Middle frontal gyrus (tissue), 1 donor: ENCODE results near the gene CCDC187.
"Not testable (repeated sequence)": the region's sequence is repeated elsewhere in the genome, so short reads cannot be mapped to it uniquely, and the experiment has no call there.

ENCODE experiments used
- DNase-seq: peaks from one replicate; pipeline ENCODE4 v3.0.0-alpha.2; 2015; ENCODE audit warnings: low spot score; ENCODE audit errors: extremely low spot score

CCDC187 gene

GRCh38 chr9:136303825-136304416, at the start of gene CCDC187:
Gene CCDC187 (minus strand): TSS chr9:136304094. CDS start chr9:136303830, 264 bp downstream.
- DNase-seq, result no peak

- DNase-seq, result no peak
Measured at GRCh38 chr9:136353088-136353487, 49.2 kb upstream of the CCDC187 start.

- DNase-seq, result no peak
Measured at GRCh38 chr9:136352682-136353081, 48.8 kb upstream of the CCDC187 start.

GRCh38 chr9:136351868-136352267, 48.0 kb upstream of the CCDC187 start:
- DNase-seq, result not testable (repeated sequence)

- DNase-seq, result no peak
Measured at GRCh38 chr9:136351252-136351800, 47.4 kb upstream of the CCDC187 start.

- no peak for DNase-seq
Measured at GRCh38 chr9:136349546-136349945, 45.7 kb upstream of the CCDC187 start.

- no peak for DNase-seq
Measured at GRCh38 chr9:136348691-136349090, 44.8 kb upstream of the CCDC187 start.

- DNase-seq, result no peak
Measured at GRCh38 chr9:136347472-136348256, 43.8 kb upstream of the CCDC187 start.

- no peak for DNase-seq
Measured at GRCh38 chr9:136346927-136347465, 43.1 kb upstream of the CCDC187 start.

- no peak for DNase-seq
Measured at GRCh38 chr9:136346157-136346481, 42.2 kb upstream of the CCDC187 start.

- DNase-seq, result peak; percentile 65
Measured at GRCh38 chr9:136345281-136346156, 41.6 kb upstream of the CCDC187 start.

- no peak for DNase-seq
Measured at GRCh38 chr9:136344544-136345280, 40.8 kb upstream of the CCDC187 start.

GRCh38 chr9:136343884-136344269, 40.0 kb upstream of the CCDC187 start:
- DNase-seq, result no peak

- DNase-seq, result no peak
Measured at GRCh38 chr9:136343121-136343883, 39.4 kb upstream of the CCDC187 start.

GRCh38 chr9:136342181-136343120, 38.6 kb upstream of the CCDC187 start:
- DNase-seq, result no peak

- DNase-seq, result no peak
Measured at GRCh38 chr9:136341769-136342168, 37.9 kb upstream of the CCDC187 start.

GRCh38 chr9:136341042-136341655, 37.3 kb upstream of the CCDC187 start:
- no peak for DNase-seq

GRCh38 chr9:136340356-136341041, 36.6 kb upstream of the CCDC187 start:
- no peak for DNase-seq
